Measurements from ENCODE around the gene PRCD. TPM values are rescaled to one million over a fixed set of nuclear protein-coding genes. Genes with fewer than 3 reads are reported as not detected.
A peak's percentile ranks its signal among the peaks of the same experiment; 100 is the strongest.
"Not testable (repeated sequence)": the region's sequence is repeated elsewhere in the genome, so short reads cannot be mapped to it uniquely, and the experiment has no call there.

The PRCD gene
- polyA plus RNA-seq, 1 donor (not counting 4 experiments of a cell fraction or from before 2014, with no cell fraction given) = 1.2 TPM

- H3K79me2 ChIP-seq (ENCODE audit: control insufficient read depth, insufficient read depth, low read length) = no peaks in the 10 kb centered on the region
- peak overlapping the region; percentile 21 for H2AFZ ChIP-seq (ENCODE audit: control insufficient read depth, low read length)
- dilution Hi-C loops (cut with MboI; ENCODE audit: extremely low pct_ligation_motif_present, low sequenced_read_pairs) = no loop called here
- H3K4me2 ChIP-seq (ENCODE audit: control insufficient read depth, extremely low read depth, insufficient read depth, low read depth, low read length) = no peak overlapping the region
- peaks cover 18% of the 10 kb centered on the region for H3K27me3 ChIP-seq (ENCODE audit: control insufficient read depth, extremely low read depth, insufficient read depth, low read length)
- no peak overlapping the region for H3K9ac ChIP-seq (ENCODE audit: control insufficient read depth, extremely low read depth, insufficient read depth, low read length)
- peak; percentile 59 for FAIRE-seq
- no peak for TF ChIP-seq EZH2 (IDR thresholded peaks at IDR 0.05; ENCODE audit: low read length)
- TF ChIP-seq CTCF (optimal IDR thresholded peaks at IDR 0.05 in 1 of 3, IDR thresholded peaks at IDR 0.05 in 1 of 3, conservative IDR thresholded peaks at IDR 0.05 in 1 of 3; ENCODE audit: extremely low read depth in 1 of 3, insufficient read depth in 2 of 3, low read length in 3 of 3) = peak; percentile 89 to 97 (median 93)
- no peak overlapping the region for H3K4me3 ChIP-seq (ENCODE audit: control insufficient read depth in 2 of 3, extremely low read depth in 1 of 3, insufficient read depth in 2 of 3, low read depth in 1 of 3, low read length in 3 of 3)
- no peak overlapping the region for H3K27ac ChIP-seq (ENCODE audit: control insufficient read depth, insufficient read depth, low read length)
- no peaks in the 10 kb centered on the region for H3K36me3 ChIP-seq (ENCODE audit: control insufficient read depth in 2 of 2, extremely low read depth in 1 of 2, insufficient read depth in 2 of 2, low read length in 2 of 2)
- peaks cover 6% of the 10 kb centered on the region for H3K4me1 ChIP-seq (ENCODE audit: control insufficient read depth, extremely low read depth, insufficient read depth, low read length)
- no peaks in the 10 kb centered on the region for H4K20me1 ChIP-seq (ENCODE audit: control insufficient read depth, extremely low read depth, insufficient read depth, low read length)
- no peaks in the 10 kb centered on the region for H3K9me1 ChIP-seq (ENCODE audit: control insufficient read depth, extremely low read depth, insufficient read depth, low read length)
- H3K9me3 ChIP-seq (ENCODE audit: control insufficient read depth, low read depth, low read length) = no peaks in the 10 kb centered on the region
- no peak for DNase-seq (ENCODE audit: low read depth, low spot score)
Measured at GRCh38 chr17:76506408-76507345, 33.2 kb upstream of the PRCD start.

- peaks cover 28% of the 10 kb centered on the region for H3K27me3 ChIP-seq (ENCODE audit: control insufficient read depth, extremely low read depth, insufficient read depth, low read length)
- H3K4me2 ChIP-seq (ENCODE audit: control insufficient read depth, extremely low read depth, insufficient read depth, low read depth, low read length); H2AFZ ChIP-seq (ENCODE audit: control insufficient read depth, low read length); H3K9me3 ChIP-seq (ENCODE audit: control insufficient read depth, low read depth, low read length); DNase-seq (ENCODE audit: low read depth, low spot score); H3K9ac ChIP-seq (ENCODE audit: control insufficient read depth, extremely low read depth, insufficient read depth, low read length); H4K20me1 ChIP-seq (ENCODE audit: control insufficient read depth, extremely low read depth, insufficient read depth, low read length); H3K9me1 ChIP-seq (ENCODE audit: control insufficient read depth, extremely low read depth, insufficient read depth, low read length); H3K79me2 ChIP-seq (ENCODE audit: control insufficient read depth, insufficient read depth, low read length); H3K4me1 ChIP-seq (ENCODE audit: control insufficient read depth, extremely low read depth, insufficient read depth, low read length); H3K27ac ChIP-seq (ENCODE audit: control insufficient read depth, insufficient read depth, low read length); H3K4me3 ChIP-seq (ENCODE audit: control insufficient read depth in 2 of 3, extremely low read depth in 1 of 3, insufficient read depth in 2 of 3, low read depth in 1 of 3, low read length in 3 of 3); H3K36me3 ChIP-seq (ENCODE audit: control insufficient read depth in 2 of 2, extremely low read depth in 1 of 2, insufficient read depth in 2 of 2, low read length in 2 of 2); FAIRE-seq; dilution Hi-C loops (cut with MboI; ENCODE audit: extremely low pct_ligation_motif_present, low sequenced_read_pairs): not testable (repeated sequence)
Measured at GRCh38 chr17:76508472-76509063, 31.3 kb upstream of the PRCD start.

Data from keratinocyte (primary cell).